DMS153 treated with DMSO at 0.1 percent for 48 hours (cell line): ENCODE results near the gene SPC25.

Experiments used
- DNase-seq: peaks from one replicate; lab custom pipeline; 2025; ENCODE audit not compliant: unreplicated experiment; lab: John Stamatoyannopoulos, UW

Gene SPC25

GRCh38 chr2:168849610-168850009 lies 40.6 kb downstream of the SPC25 start:
- no peak for DNase-seq

GRCh38 chr2:168848225-168848624 lies 42.0 kb downstream of the SPC25 start:
- peak; percentile 38 for DNase-seq

DNA sequence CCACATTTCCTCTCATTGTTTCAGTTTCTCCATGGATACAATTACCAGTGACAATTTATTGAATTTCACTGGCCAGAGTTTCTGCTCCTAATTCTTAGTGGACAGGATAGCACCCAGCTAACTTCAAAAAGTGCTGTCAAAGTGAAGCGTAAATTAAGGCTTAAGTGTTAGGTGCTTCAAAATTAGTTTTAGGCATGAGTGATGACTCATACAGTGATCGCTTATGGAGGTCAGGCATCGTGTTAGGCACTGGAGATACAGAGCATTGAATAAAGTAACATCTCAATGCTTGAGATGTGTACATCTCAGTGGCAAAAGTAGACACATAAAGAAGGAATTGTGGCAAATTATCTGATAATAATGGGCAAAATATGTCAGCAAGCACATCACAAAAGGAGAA lies 47.0 kb downstream of the SPC25 start:
- no peak for DNase-seq

- DNase-seq = no peak
These were observed 48.8 kb downstream of the SPC25 start for GRCh38 chr2:168841445-168841844.

DNA sequence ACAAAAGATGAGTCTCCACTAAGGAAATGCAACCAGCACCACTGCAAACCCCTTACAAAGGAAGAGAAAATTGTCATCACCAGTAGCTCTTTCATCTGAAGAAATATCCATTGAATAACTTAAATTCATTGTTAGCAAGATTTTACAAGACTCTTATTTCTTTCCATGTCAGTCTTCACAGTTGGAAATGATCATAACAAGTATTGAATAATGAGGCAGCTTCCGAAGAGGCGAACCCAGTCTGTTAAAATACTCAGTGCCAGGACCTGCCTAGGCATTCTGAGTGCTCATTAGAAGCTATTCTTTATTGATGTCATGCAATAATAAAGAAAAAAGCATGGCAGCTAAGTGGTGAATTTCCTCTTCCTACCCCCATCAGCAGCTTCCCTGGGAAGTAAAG lies 54.3 kb downstream of the SPC25 start:
- no peak for DNase-seq

DNA sequence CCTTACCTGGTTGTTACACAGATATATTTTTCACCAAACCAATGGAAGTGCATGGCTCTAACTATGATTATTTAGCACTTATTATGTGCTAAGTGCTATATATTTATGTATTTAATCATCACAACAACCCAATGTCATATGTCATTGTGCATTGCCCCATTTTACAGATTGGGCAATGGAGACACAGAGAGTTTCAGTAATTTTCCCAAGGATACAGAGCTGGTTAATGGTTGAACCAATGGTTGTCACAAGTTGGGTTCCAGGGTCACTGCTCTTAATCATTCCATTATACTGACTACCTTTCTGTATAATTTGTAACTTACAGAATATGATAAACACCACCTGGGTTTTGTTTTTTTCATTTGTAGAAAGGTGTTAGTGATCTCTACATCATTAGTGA lies 58.6 kb downstream of the SPC25 start:
- no peak for DNase-seq

DNA sequence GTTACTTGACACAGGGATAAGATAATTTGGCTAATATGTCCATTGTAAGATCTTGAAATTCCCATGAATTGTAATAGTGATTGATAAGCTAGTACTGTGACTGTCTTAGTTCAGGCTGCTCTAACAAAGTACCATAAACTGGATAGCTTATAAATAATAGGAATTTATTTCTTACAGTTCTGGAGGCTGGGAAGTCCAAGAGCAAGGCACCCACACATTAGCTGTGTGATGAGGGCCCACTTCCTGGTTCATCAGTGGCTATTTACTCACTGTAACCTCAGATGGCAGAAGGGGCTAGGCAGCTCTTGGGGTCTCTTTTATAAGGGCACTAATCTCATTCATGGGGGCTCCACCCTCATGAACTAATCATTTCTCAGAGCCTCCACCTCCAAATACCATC lies 59.3 kb downstream of the SPC25 start:
- no peak for DNase-seq

- DNase-seq = no peak
These were observed 65.1 kb downstream of the SPC25 start for GRCh38 chr2:168825126-168825525.

GRCh38 chr2:168821992-168822391 lies 68.2 kb downstream of the SPC25 start:
- DNase-seq = no peak

DNA sequence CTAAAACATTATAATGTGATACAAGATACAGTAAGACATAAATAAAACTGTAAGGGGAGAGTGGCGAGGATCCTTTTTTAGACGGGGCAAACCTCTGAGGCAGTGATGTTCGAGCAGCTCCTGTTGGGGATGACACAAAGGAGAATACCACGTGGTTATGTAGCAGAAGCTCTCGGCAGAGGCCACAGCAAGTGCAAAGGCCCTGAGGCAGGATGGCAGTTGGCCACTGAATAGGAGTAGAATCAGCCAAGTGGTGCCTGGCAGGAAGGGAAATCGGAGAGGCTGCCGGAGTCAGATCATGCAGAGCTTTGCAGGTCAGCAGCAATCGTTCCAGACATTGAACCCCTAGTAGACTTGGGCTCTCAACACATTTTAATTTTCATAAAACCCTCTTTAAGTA lies 68.7 kb downstream of the SPC25 start:
- no peak for DNase-seq
